Anterior cingulate cortex (tissue), 58 donors: Measurements from ENCODE around the gene SEC14L6.
"Not testable (repeated sequence)": the region's sequence is repeated elsewhere in the genome, so short reads cannot be mapped to it uniquely, and the experiment has no call there.

ENCODE experiments used
- DNase-seq, 58 donors: peaks; one replicate each; lab custom pipeline; 2025; lab: John Stamatoyannopoulos, UW

SEC14L6 gene

DNA sequence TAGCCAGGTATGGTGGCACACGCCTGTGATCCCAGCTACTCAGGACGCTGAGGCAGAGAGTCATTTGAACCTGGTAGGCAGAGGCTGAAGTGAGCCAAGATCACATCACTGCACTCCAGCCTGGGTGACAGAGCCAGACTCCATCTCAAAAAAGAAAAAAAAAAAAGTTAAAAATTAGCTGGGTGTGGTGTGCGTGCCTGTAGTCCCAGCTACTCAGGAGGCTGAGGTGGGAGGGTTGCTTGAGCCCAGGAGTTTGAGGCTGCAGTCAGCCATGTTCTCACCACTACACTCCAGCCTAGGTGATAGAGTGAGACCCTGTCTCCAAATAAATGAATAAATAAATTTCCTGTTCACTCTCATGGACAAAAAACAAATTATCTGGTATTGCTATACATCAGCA lies 5.0 kb downstream of the SEC14L6 start:
- not testable (repeated sequence) for DNase-seq

- no peak for DNase-seq
Measured at GRCh38 chr22:30539368-30539767, 7.2 kb downstream of the SEC14L6 start.

- peak in 3 of 58 donors; percentile 0 to 27 (median 6) for DNase-seq
Measured at GRCh38 chr22:30538280-30538679, 8.3 kb downstream of the SEC14L6 start.

DNA sequence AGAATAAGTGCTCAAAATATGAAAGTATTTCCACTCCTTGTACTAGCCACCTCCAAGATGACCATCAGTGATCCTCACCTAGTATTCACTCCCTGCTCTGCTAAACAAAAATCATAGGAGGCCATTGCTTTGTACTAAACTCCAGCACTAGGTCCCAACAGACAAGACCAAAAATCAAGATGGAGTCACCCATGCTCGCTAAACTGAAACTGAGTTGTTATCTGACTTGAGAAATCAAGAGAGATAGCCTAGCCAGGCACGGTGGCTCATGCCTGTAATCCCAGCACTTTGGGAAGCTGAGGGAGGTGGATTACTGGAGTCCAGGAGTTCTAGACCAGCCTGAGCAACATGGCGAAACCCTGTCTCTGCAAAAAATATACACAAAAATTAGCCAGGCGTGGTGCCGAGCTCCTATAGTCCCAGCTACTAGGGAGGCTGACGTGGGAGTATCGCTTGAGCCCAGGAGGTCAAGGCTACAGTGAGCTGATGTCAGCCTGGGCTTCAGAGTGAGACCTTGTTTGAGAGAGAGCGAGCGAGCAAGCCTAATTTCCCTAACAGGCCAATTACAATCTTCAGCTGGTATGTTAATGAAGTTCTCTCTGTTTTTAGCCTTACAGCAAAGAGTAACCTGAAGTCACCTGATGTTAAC lies 9.3 kb downstream of the SEC14L6 start:
- no peak for DNase-seq

DNA sequence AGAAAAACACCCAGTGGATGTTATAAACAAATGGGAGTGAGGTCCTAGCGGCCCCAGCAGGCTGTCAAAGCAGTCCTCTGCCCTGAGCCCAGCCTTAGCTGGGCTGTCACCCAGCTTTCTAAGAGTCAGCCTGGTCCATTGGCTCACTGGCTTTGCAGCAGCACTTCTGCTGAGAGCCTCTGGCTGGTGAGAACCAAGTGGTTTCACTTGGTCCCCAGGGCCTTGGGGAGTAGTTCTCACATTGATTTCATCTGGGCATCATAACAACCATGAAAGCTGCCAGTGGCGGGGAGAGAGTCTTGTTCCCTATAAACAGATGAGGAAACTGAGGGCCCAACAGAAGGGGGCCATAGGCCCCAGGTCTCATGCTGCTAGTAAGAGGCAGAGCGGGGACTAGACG lies 11.4 kb downstream of the SEC14L6 start:
- DNase-seq, result no peak

DNA sequence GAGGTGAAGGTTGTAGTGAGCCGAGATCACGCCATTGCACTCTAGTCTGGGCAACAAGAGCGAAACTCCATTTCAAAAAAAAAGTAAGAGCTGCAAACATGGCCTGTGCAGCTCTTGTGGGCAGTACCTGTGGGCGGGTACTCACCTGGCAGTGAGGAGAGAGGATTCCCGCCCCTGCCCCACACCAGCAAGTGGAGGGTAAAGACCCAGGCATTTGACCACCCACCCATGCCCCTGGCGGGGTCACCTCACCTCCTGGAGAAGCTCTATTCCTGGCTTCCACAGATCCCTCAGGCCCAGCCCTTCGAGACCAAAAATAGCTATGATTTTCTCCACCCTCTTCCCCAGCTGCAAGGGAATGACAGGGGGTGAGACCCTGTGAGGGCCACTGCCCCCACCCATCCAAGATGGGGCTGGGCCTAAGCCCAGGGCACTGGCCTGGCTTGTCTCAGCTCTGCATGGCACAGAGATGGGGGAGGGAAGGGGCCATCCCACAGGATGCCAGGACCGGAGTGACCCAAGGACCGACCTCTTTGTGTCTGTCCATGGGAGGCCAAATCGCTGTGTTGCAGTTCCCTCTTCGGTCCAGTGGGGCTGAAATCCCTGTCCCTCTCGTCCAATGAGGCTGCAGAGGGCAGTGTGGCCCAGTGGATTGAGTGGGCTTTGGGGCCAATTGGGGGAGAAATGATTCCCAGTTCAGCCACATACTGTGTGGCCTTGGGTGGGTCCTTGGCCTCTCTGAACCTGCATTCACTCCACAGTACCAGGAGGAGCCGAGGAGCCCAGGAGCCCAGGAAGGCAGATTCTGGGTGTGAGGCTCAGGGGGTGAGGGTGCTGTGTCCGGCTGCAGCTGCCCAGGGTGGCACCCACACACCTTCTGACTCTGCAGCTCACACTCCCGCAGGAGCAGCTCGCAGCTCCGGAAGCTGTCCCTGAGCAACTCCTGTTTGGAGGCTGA lies 14.6 kb downstream of the SEC14L6 start:
- DNase-seq, result no peak

DNA sequence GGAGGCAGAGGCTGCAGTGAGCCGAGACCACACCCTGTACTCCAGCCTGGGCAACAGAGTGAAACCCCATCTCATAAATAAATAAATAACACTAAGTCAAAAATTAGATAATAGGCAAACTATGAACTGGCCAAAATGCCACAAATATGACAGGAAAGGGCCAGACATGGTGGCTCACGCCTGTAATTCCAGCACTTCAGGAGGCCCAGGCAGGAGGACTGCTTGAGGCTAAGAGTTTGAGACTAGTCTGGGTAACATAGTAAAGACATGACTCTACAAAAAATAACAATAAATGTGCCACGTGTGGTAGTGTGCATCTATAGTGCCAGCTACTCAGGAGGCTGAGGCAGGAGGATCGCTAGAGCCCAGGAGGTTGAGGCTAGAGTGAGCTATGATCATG lies 19.9 kb downstream of the SEC14L6 start:
- no peak for DNase-seq

- DNase-seq, result no peak
Measured at GRCh38 chr22:30523646-30524489, 22.7 kb downstream of the SEC14L6 start.

- DNase-seq, result no peak
Measured at GRCh38 chr22:30521368-30522156, 25.0 kb downstream of the SEC14L6 start.

- no peak for DNase-seq
Measured at GRCh38 chr22:30519842-30520425, 26.6 kb downstream of the SEC14L6 start.

DNA sequence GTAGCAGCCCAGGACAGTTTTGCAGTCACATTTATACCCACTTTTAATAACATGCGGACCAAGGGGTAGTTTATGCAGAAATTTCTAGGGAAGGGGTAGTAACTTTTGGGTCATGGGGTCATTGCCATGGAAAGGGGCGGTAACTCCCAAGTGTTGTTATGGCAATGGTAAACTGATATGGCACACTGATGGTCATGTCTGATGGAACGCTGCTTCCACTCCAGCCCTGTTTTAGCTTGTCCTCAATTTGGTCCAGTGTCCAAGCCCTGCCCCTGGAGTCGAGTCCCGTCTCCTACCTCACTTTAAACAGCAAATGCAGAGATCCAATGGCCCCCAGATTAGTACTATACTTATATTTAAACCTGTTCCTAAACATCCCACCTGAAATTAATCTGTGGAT lies 29.8 kb downstream of the SEC14L6 start:
- no peak for DNase-seq

- no peak for DNase-seq
Measured at GRCh38 chr22:30516273-30516672, 30.3 kb downstream of the SEC14L6 start.

DNA sequence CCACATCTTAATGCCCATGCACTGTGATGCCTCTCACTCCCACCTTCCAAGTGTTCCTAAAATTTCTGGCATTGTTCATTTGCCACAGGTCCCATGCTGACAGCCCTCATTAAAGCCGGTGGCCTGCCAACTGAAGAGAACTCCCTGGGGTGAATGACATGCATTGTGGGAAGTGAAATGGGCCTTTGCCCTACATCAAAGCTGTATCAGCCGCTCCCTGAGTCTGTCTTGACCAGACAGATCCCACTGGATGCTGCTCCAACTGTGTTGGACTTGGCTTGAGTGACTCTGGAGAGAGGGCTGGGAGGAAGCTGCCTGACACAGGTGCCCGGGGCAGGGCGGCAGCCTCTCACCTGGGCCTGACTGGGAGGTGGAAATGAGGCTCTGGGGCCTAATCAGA lies 32.3 kb downstream of the SEC14L6 start:
- no peak for DNase-seq

GRCh38 chr22:30513462-30513861 lies 33.1 kb downstream of the SEC14L6 start:
- DNase-seq, result no peak

DNA sequence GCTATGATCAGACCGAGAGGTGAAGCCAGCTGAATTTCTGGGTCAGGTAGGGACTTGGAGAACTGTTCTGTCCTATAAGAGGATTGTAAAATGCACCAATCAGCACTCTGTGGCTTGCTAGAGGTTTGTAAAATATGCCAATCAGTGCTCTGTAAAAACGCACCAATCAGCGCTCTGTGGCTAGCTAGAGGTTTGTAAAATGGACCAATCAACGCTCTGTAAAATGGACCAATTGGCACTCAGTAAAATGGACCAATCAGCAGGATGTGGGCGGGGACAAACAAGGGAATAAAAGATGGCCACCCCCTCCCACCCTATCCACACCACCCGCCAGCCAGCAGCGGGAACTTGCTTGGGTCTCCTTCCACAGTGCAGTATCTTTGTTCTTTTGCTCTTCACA lies 34.6 kb downstream of the SEC14L6 start:
- DNase-seq, result no peak

GRCh38 chr22:30511109-30511508 lies 35.4 kb downstream of the SEC14L6 start:
- DNase-seq, result no peak

- DNase-seq, result no peak
Measured at GRCh38 chr22:30508216-30508615, 38.3 kb downstream of the SEC14L6 start.

DNA sequence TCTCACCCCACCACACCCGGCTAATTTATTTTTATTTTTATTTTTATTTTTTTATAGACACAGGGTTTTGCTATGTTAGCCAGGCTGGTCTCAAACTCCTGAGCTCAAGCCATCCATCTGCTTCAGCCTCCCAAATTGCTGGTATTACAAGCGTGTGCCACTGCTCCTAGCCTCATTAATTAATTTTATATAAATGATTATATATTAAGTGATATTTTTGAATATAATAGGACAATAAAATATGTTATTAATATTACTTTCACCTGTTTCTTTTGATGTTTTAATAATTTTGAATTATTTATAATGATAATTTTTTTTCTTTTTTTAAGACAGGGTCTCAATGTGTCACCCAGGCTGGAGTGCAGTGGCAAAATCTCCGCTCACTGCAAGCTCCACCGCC lies 38.9 kb downstream of the SEC14L6 start:
- DNase-seq, result no peak

- peak in 1 of 58 donors; percentile 1 for DNase-seq
Measured at GRCh38 chr22:30506507-30506968, 40.0 kb downstream of the SEC14L6 start.

DNA sequence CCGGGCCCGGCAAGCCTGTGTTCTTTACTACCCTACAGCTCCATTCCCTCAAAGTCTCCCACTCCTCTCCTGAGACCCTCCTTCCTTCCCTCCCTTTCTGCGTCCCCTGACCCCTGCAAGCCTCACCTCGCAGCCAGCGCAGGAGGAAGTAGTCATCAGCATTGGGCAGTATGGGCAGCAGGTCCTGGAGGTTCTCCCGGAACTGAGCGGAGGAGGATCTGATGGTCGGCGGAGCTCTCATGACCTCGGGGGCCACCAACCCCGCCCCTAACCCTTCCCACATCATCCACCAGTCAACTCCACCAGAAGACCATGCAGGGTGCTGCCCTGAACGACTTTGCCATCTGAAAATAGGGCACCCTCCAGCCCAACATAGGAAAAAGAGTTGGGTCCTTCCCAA lies 43.0 kb downstream of the SEC14L6 start:
- no peak for DNase-seq
